Measurements from ENCODE around the gene SLC16A8. TPM values are rescaled to one million over a fixed set of nuclear protein-coding genes. Genes with fewer than 3 reads are reported as not detected.

SLC16A8 gene
- total RNA-seq, 8 experiments from 2014 or later: 0.64 to 2.7 (median 1.8) TPM

- no peak overlapping the region for H3K27ac ChIP-seq
Measured at GRCh38 chr22:38088629-38089473, 4.9 kb upstream of the SLC16A8 start.

GRCh38 chr22:38087855-38088254 is 3.9 kb upstream of the SLC16A8 start:
- in situ Hi-C loops (cut with MboI; ENCODE audit: low pct_unique_long_range_greater_than_20kb in 2 of 9, low sequenced_read_pairs in 9 of 9, unreplicated experiment in 9 of 9): no loop called here
- Histone ChIP-seq H3K27ac (no peak overlapping the region), H3K4me1 (replicated peaks in 1 of 2) (peaks cover 15 to 16% of the 10 kb centered on the region in 2 donors), H3K4me3 (no peak overlapping the region)
- WGBS, 10 experiments: 0 to 20% methylated on average over 1 of the region's 12 CpGs; no CpG with 5 or more reads in 8 of the 10 experiments
- ATAC-seq (replicated peaks in 6 of 8): no peak

More at GRCh38 chr22:38088629-38089473, 4.9 kb upstream of the SLC16A8 start:
- in situ Hi-C loops (cut with MboI; ENCODE audit: low pct_unique_long_range_greater_than_20kb in 2 of 9, low sequenced_read_pairs in 9 of 9, unreplicated experiment in 9 of 9): no loop called here
- H3K4me1 ChIP-seq (replicated peaks in 1 of 2): peaks cover 5 to 6% of the 10 kb centered on the region in 2 donors
- no peak overlapping the region for H3K4me3 ChIP-seq
- peak in 6 of 8 experiments; percentile 6 to 90 (median 47) for ATAC-seq (replicated peaks in 6 of 8)
- WGBS, 10 experiments: no CpG with 5 or more reads among the region's 85 CpGs

- WGBS, 10 experiments: 92 to 96% (median 92%) methylated on average over 5 of the region's 13 CpGs; no CpG with 5 or more reads in 7 of the 10 experiments
- H3K27ac ChIP-seq: no peak overlapping the region
- peaks cover 19 to 25% of the 10 kb centered on the region in 2 donors for H3K4me1 ChIP-seq (replicated peaks in 1 of 2)
- in situ Hi-C loops (cut with MboI; ENCODE audit: low pct_unique_long_range_greater_than_20kb in 2 of 9, low sequenced_read_pairs in 9 of 9, unreplicated experiment in 9 of 9): no loop called here
- H3K4me3 ChIP-seq: no peak overlapping the region
- ATAC-seq (replicated peaks in 6 of 8): no peak
Measured at GRCh38 chr22:38086942-38087341, 3.0 kb upstream of the SLC16A8 start.

- H3K4me3 ChIP-seq: no peak overlapping the region
- no peak overlapping the region for H3K27ac ChIP-seq
- in situ Hi-C loops (cut with MboI; ENCODE audit: low pct_unique_long_range_greater_than_20kb in 2 of 9, low sequenced_read_pairs in 9 of 9, unreplicated experiment in 9 of 9): no loop called here
- ATAC-seq (replicated peaks in 6 of 8): no peak
- 80 to 100% methylated on average over 1 to 3 of the region's 25 CpGs; no CpG with 5 or more reads in 8 of the 10 experiments for WGBS, 10 experiments
- peaks cover 26 to 32% of the 10 kb centered on the region in 2 donors for H3K4me1 ChIP-seq (replicated peaks in 1 of 2)
Measured at GRCh38 chr22:38086001-38086845, 2.2 kb upstream of the SLC16A8 start.

GRCh38 chr22:38085501-38085900 is 1.5 kb upstream of the SLC16A8 start:
- WGBS, 10 experiments: 40 to 100% methylated on average over 1 of the region's 5 CpGs; no CpG with 5 or more reads in 8 of the 10 experiments
- H3K27ac ChIP-seq: no peak overlapping the region
- in situ Hi-C loops (cut with MboI; ENCODE audit: low pct_unique_long_range_greater_than_20kb in 2 of 9, low sequenced_read_pairs in 9 of 9, unreplicated experiment in 9 of 9): no loop called here
- ATAC-seq (replicated peaks in 6 of 8): no peak
- H3K4me1 ChIP-seq (replicated peaks in 1 of 2): peaks cover 28 to 38% of the 10 kb centered on the region in 2 donors
- no peak overlapping the region for H3K4me3 ChIP-seq

GRCh38 chr22:38085056-38085455 is 1.1 kb upstream of the SLC16A8 start:
- H3K4me3 ChIP-seq: no peak overlapping the region
- no peak for ATAC-seq (replicated peaks in 6 of 8)
- no peak overlapping the region for H3K27ac ChIP-seq
- in situ Hi-C loops (cut with MboI; ENCODE audit: low pct_unique_long_range_greater_than_20kb in 2 of 9, low sequenced_read_pairs in 9 of 9, unreplicated experiment in 9 of 9): no loop called here
- 83 to 98% methylated on average over 1 to 8 of the region's 12 CpGs; no CpG with 5 or more reads in 8 of the 10 experiments for WGBS, 10 experiments
- H3K4me1 ChIP-seq (replicated peaks in 1 of 2): peaks cover 28 to 38% of the 10 kb centered on the region in 2 donors

- H3K27ac ChIP-seq: no peak overlapping the region
- no peak overlapping the region for H3K4me3 ChIP-seq
- H3K4me1 ChIP-seq (replicated peaks in 1 of 2): peaks cover 28 to 38% of the 10 kb centered on the region in 2 donors
- 33 to 100% (median 60%) methylated on average over 1 to 5 of the region's 24 CpGs; no CpG with 5 or more reads in 5 of the 10 experiments for WGBS, 10 experiments
- no peak for ATAC-seq (replicated peaks in 6 of 8)
- in situ Hi-C loops (cut with MboI; ENCODE audit: low pct_unique_long_range_greater_than_20kb in 2 of 9, low sequenced_read_pairs in 9 of 9, unreplicated experiment in 9 of 9): no loop called here
Measured at GRCh38 chr22:38082986-38083710, 836 bp downstream of the SLC16A8 start.

- H3K4me1 ChIP-seq (replicated peaks in 1 of 2): peaks cover 28 to 38% of the 10 kb centered on the region in 2 donors
- WGBS, 10 experiments: 58 to 100% methylated on average over 1 to 8 of the region's 52 CpGs; no CpG with 5 or more reads in 8 of the 10 experiments
- in situ Hi-C loops (cut with MboI; ENCODE audit: low pct_unique_long_range_greater_than_20kb in 2 of 9, low sequenced_read_pairs in 9 of 9, unreplicated experiment in 9 of 9): no loop called here
- no peak overlapping the region for H3K27ac ChIP-seq
- no peak for ATAC-seq (replicated peaks in 6 of 8)
- H3K4me3 ChIP-seq: peak overlapping the region in 1 of 5 donors; percentile 28
Measured at GRCh38 chr22:38081941-38082828, 1.8 kb downstream of the SLC16A8 start.

GRCh38 chr22:38081636-38081940 is 2.4 kb downstream of the SLC16A8 start:
- Histone ChIP-seq H3K4me1 (replicated peaks in 1 of 2) (peaks cover 28 to 38% of the 10 kb centered on the region in 2 donors), H3K27ac (peak overlapping the region in 1 of 2 donors; percentile 2), H3K4me3 (peak overlapping the region; percentile 18 to 28 (median 23))
- in situ Hi-C loops (cut with MboI; ENCODE audit: low pct_unique_long_range_greater_than_20kb in 2 of 9, low sequenced_read_pairs in 9 of 9, unreplicated experiment in 9 of 9): no loop called here
- ATAC-seq (replicated peaks in 6 of 8): no peak
- 3 to 80% methylated on average over 2 to 7 of the region's 17 CpGs; no CpG with 5 or more reads in 8 of the 10 experiments for WGBS, 10 experiments

GRCh38 chr22:38080850-38081635 is 2.9 kb downstream of the SLC16A8 start:
- peak overlapping the region in 1 of 2 donors; percentile 2 for H3K27ac ChIP-seq
- ATAC-seq (replicated peaks in 6 of 8): peak; percentile 57 to 82 (median 70)
- WGBS, 10 experiments: 2 to 47% (median 28%) methylated on average over 2 to 15 of the region's 110 CpGs; no CpG with 5 or more reads in 5 of the 10 experiments

GRCh38 chr22:38080474-38080849 is 3.5 kb downstream of the SLC16A8 start:
- H3K27ac ChIP-seq: no peak overlapping the region
- H3K4me1 ChIP-seq (replicated peaks in 1 of 2): peaks cover 35 to 46% of the 10 kb centered on the region in 2 donors
- in situ Hi-C loops (cut with MboI; ENCODE audit: low pct_unique_long_range_greater_than_20kb in 2 of 9, low sequenced_read_pairs in 9 of 9, unreplicated experiment in 9 of 9): no loop called here
- no peak overlapping the region for H3K4me3 ChIP-seq
- WGBS, 10 experiments: 75 to 100% (median 80%) methylated on average over 1 to 4 of the region's 11 CpGs; no CpG with 5 or more reads in 7 of the 10 experiments
- no peak for ATAC-seq (replicated peaks in 6 of 8)

More at GRCh38 chr22:38080850-38081635, 2.9 kb downstream of the SLC16A8 start:
- Histone ChIP-seq H3K4me3 (peak overlapping the region; percentile 18 to 28 (median 23)), H3K4me1 (replicated peaks in 1 of 2) (peaks cover 29 to 41% of the 10 kb centered on the region in 2 donors)
- in situ Hi-C loops (cut with MboI; ENCODE audit: low pct_unique_long_range_greater_than_20kb in 2 of 9, low sequenced_read_pairs in 9 of 9, unreplicated experiment in 9 of 9): no loop called here

Data from motor neuron (in vitro differentiated cells).